ENCODE data around the gene ARGFX.

DNA sequence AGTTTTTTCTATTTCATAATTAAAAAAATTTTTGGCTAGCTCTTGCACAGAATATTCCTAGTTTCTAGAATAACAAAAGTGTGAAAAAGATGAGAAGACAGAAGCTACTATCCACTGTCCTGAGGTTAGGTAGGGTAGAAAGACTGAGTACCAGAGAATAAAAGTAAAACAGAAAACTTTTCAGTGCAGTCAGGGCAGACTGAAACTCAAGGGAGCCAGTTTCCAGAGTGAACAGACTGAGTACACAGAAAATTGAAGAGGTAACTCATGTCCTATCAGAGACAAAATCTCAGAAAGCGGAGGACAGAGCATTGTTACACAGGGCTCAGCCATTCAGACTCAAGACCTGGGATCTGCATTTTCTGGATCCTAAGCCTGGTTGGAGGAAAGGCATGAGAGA is 16.7 kb downstream of the ARGFX start:
- TF ChIP-seq POLR2A (IDR thresholded peaks at IDR 0.05) = no peak
- TF ChIP-seq, protein P1, sequence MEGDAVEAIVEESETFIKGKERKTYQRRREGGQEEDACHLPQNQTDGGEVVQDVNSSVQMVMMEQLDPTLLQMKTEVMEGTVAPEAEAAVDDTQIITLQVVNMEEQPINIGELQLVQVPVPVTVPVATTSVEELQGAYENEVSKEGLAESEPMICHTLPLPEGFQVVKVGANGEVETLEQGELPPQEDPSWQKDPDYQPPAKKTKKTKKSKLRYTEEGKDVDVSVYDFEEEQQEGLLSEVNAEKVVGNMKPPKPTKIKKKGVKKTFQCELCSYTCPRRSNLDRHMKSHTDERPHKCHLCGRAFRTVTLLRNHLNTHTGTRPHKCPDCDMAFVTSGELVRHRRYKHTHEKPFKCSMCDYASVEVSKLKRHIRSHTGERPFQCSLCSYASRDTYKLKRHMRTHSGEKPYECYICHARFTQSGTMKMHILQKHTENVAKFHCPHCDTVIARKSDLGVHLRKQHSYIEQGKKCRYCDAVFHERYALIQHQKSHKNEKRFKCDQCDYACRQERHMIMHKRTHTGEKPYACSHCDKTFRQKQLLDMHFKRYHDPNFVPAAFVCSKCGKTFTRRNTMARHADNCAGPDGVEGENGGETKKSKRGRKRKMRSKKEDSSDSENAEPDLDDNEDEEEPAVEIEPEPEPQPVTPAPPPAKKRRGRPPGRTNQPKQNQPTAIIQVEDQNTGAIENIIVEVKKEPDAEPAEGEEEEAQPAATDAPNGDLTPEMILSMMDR (IDR thresholded peaks at IDR 0.05) = no peak

Data from adrenal gland (tissue), 5 donors.